T-helper 22 cell (primary cell): ENCODE results near the gene ESPNL.
"Not testable (repeated sequence)": the region's sequence is repeated elsewhere in the genome, so short reads cannot be mapped to it uniquely, and the experiment has no call there.

ENCODE experiments used
- DNase-seq: peaks from one replicate; pipeline ENCODE4 v3.0.0-alpha.2; 2020; ENCODE audit warnings: low read depth

The ESPNL gene

DNA sequence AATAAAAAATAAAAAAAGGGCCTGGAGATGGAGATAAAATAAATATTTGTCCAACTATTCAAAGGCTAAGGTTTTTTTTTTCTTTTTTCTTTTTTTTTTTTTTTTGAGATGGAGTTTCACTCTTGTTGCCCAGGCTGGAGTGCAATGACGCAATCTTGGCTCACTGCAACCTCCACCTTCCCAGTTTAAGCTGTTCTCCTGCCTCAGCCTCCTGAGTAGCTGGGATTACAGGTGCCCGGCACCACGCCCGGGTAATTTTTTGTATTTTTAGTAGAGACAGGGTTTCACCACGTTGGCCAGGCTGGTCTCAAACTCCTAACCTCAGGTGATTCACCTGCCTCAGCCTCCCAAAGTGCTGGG is 70.9 kb downstream of the ESPNL start:
- DNase-seq = not testable (repeated sequence)

DNA sequence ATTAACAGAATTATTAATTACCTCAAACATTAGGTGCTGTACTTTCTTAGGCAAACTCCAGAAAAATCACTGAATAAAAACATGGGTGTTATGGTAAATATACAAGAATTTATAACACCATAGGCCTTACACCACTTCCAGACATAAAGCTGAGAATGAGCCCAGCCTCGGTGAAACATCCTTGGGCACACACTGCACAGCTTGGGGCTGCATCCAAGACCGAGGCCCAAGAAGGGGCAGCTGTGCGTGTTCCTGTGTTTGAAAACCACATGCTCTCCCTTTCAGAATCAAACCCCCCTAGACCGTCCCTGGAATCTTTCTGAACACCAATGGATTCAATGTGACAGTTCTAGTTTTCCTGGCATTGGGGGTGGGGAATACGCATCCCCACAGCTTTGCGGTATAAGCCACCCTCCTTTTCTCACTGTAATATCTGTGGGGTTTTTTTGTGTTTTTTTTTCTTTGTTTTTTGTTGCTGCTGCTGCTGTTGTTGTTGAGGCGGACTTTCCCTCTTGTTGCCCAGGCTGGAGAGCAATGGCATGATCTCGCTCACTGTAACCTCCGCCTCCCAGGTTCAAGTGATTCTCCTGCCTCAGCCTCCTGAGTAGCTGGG is 71.5 kb downstream of the ESPNL start:
- no peak for DNase-seq

DNA sequence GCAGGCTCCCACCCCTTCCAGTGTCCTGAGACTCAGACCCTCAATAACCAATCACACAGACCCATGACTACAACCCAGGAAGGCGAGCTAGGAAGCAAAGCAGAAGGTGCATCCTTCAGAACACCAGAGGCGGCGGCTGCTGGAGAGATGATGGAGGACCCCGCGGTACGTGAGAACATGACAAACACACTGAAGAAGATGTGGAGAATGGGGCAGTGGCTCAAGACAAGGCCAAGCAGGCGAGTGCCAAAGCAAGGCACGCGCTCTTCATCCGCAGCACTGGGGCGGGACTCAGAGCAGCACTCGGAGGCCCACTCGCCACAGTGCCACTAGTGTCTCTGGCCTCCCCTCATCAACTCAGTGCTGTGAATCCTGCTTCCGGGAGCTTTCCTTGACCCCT is 72.3 kb downstream of the ESPNL start:
- no peak for DNase-seq

DNA sequence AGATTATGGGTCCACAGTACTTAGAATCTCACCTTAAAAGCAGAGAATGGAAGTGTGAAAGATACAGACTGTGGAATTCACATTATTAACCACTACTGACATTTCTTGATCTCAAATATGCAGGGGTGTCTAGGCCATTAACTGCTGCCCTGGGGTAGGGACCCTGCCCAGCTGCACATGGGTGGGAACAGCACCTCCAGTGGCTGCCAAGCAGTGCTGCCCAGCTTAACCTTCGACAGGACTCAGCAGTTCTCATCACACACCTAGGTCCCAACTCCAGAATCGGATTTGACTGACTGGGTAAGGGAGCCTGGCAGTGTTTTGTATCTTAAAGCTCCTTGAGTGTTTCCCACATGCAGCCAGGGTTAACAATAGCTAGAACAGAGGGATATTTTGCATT is 73.6 kb downstream of the ESPNL start:
- no peak for DNase-seq

DNA sequence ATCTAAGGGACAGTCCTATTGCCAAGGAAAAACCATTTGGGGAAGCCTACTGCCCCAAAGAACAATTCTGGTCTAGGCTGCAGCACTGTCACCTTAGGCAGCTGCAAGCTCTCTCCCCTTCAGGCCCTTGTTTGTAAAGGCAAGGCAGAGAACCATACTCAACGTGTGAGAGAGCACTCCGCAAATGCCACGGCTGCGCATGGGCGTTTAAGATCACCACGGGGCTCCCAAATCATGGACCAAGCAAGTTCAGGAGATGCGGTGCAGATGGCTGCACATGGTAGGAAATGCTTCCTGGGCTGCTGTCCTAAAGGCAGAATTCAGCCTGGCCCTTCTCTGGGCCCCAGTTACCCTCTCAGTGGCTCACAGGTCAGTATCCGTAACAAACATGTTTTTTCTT is 74.2 kb downstream of the ESPNL start:
- DNase-seq = no peak

DNA sequence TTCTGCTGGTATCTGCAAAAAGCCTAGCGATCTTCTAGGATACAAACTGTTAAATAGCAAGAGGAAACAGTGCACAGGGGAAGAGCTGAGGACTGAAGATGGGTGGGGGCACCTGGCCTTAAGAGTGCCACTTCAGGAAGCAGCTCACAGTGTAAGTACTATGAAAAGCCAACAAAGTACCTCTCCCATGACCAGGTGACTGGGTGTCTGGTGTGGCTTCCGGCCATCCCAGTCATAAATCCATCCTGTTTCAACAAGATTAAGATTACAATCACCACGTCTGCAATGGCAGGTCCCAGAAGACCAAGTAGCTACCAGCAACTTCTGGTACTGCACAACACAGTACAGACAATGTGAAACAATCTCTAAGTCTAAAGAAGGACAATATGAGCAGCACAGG is 74.6 kb downstream of the ESPNL start:
- no peak for DNase-seq

DNA sequence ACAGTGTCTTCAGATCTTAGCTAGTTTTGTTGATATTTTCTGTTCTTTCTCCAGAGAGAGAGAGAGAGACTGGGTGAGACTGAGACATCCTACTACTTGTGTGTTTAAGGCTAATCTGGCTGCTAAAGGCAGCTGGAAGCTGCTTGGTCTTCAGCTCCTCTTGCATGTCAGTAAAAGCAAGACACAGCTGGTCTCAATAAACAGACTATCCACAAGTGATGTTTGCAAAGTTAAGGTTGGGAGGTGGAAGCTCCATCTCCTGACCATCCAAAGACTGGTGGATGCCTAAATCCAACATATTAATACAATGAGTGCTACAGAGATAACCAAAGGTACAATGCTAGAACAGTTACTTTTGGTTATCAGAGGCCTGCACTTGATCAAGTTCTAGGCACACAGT is 76.5 kb downstream of the ESPNL start:
- DNase-seq = no peak

DNA sequence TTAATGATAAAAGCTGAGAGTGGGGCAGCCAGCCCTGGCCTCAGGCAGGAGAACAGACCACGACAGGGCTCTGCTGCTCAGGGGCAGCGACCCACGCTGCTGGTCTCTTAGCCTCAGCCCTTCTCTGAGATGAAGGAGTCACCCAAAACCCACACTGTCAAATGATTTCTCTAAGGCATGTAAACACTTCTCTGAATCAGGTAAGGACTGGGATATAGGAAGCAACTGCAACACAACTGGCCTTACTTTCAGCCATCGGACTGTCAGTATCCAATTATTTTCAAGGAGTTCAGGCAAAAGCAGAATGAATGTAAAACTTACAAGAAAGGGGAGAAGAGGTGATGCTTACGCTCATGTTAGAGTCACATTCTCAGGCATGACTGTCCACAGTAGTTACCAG is 80.4 kb downstream of the ESPNL start:
- DNase-seq = no peak

DNA sequence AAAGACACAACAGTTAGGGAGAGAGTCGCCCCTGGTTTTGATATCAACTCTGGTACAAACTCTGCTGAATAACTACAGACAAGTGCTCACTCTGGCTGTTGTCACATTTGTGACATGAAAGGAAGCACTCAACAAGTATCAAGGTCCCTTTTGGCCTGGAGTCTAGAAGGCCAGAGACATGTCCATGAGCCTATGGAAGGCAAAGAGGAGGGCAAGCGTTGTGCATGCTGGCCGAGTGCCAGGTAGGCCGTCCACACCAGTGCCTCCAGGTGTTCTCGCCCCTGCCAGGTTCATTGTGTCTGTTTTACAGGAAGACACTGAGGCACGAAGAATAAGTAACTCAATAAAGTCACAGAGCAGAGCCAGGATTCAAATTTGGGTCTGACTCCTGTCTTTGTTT is 82.2 kb downstream of the ESPNL start:
- DNase-seq = no peak
